Measurements from ENCODE around the gene OVOL2. TPM values are rescaled to one million over a fixed set of nuclear protein-coding genes. Genes with fewer than 3 reads are reported as not detected.
A peak's percentile ranks its signal among the peaks of the same experiment; 100 is the strongest.

The OVOL2 gene
- total and polyA plus RNA-seq, 2 donors (not counting 1 experiment from before 2014, with no cell fraction given): not detected

DNA sequence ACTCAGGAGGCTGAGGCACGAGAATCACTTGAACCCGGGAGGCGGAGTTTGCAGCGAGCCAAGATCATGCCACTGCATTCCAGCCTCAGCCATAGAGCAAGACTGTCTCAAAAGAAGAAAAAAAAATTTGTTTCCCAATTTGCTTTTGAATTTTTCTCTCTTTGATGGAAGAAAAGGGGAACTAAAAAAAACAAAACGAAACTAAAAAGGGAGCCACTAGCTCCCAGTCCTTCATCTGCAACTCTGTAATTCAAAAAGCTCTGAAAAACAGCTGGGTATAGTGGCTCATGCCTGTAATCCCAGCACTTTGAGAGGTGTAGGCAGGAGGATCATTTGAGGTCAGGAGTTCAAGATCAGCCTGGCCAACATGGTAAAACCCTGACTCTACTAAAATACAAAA lies 9.5 kb downstream of the OVOL2 start:
- H3K4me1 Mint-ChIP-seq: no peaks in the 10 kb centered on the region
- H3K27ac ChIP-seq (ENCODE audit: low read length in 2 of 2): no peak overlapping the region
- H3K9me3 Mint-ChIP-seq (ENCODE audit: insufficient read depth): no peaks in the 10 kb centered on the region
- no peaks in the 10 kb centered on the region for H3K36me3 ChIP-seq (replicated peaks in 1 of 2; ENCODE audit: control extremely low read depth in 1 of 2, control insufficient read depth in 1 of 2, extremely low read depth in 1 of 2, insufficient read depth in 2 of 2, low read length in 1 of 2)
- H3K27ac Mint-ChIP-seq: no peak overlapping the region
- H3K79me2 ChIP-seq (ENCODE audit: control insufficient read depth, insufficient read depth, low read length): no peaks in the 10 kb centered on the region
- H2AFZ ChIP-seq (ENCODE audit: insufficient read depth, low read depth, low read length, poor library complexity, severe bottlenecking): no peak overlapping the region
- TF ChIP-seq CTCF (IDR thresholded peaks at IDR 0.05): no peak
- TF ChIP-seq EZH2 (IDR thresholded peaks at IDR 0.05; ENCODE audit: borderline replicate concordance, insufficient read depth, low read depth, low read length, poor library complexity, severe bottlenecking): no peak
- peak overlapping the region; percentile 8 for H3K4me2 ChIP-seq (replicated peaks; ENCODE audit: low read depth, low read length, poor library complexity, severe bottlenecking)
- H3K27me3 ChIP-seq (replicated peaks in 1 of 4; ENCODE audit: control extremely low read depth in 1 of 4, control insufficient read depth in 3 of 4, insufficient read depth in 4 of 4, low read length in 3 of 4): peaks cover 0 to 17% (median 2%) of the 10 kb centered on the region in 4 experiments
- ChIA-PET CTCF (interaction anchor here (0.7 kb wide), 1 partner anchor 578 kb away, joined by 3 read pairs; no protein-coding TSS in a partner anchor), POLR2A (no interaction called here)
- ATAC-seq (ENCODE audit: low read depth): no peak
- H3K4me1 ChIP-seq (ENCODE audit: control insufficient read depth in 2 of 2, insufficient read depth in 2 of 2, low read length in 2 of 2): no peaks in the 10 kb centered on the region
- H3K9me3 ChIP-seq (ENCODE audit: control extremely low read depth in 1 of 3, control insufficient read depth in 2 of 3, insufficient read depth in 1 of 3, low read length in 2 of 3): peaks cover 0 to 4% (median 2%) of the 10 kb centered on the region in 3 donors
- H3K4me3 Mint-ChIP-seq: no peak overlapping the region
- no peak overlapping the region for H3K4me3 ChIP-seq (ENCODE audit: control extremely low read depth in 1 of 5, extremely low read depth in 1 of 5, insufficient read depth in 1 of 5, low read depth in 2 of 5, low read length in 4 of 5)
- intact Hi-C loops (cut with micrococcal nuclease): no loop called here
- H3K27me3 Mint-ChIP-seq: peaks cover 41% of the 10 kb centered on the region
- H3K9ac ChIP-seq (ENCODE audit: low read length): no peak overlapping the region
- 0% methylated on average over 1 of the region's 5 CpGs for WGBS (ENCODE audit: insufficient coverage)
- H4K20me1 ChIP-seq (ENCODE audit: control insufficient read depth, insufficient read depth, low read length, poor library complexity, severe bottlenecking): no peaks in the 10 kb centered on the region
- no peak for DNase-seq

GRCh38 chr20:18046535-18046934 lies 11.2 kb downstream of the OVOL2 start:
- H3K27ac ChIP-seq (ENCODE audit: low read length in 2 of 2): no peak overlapping the region
- no peak overlapping the region for H3K4me3 ChIP-seq (ENCODE audit: control extremely low read depth in 1 of 5, extremely low read depth in 1 of 5, insufficient read depth in 1 of 5, low read depth in 2 of 5, low read length in 4 of 5)
- Mint-ChIP-seq H3K4me1 (no peaks in the 10 kb centered on the region), H3K27me3 (peaks cover 37% of the 10 kb centered on the region), H3K9me3 (ENCODE audit: insufficient read depth) (no peaks in the 10 kb centered on the region), H3K4me3 (no peak overlapping the region), H3K27ac (no peak overlapping the region)
- peaks cover 0 to 12% (median 2%) of the 10 kb centered on the region in 4 experiments for H3K27me3 ChIP-seq (replicated peaks in 1 of 4; ENCODE audit: control extremely low read depth in 1 of 4, control insufficient read depth in 3 of 4, insufficient read depth in 4 of 4, low read length in 3 of 4)
- no peak for TF ChIP-seq EZH2 (IDR thresholded peaks at IDR 0.05; ENCODE audit: borderline replicate concordance, insufficient read depth, low read depth, low read length, poor library complexity, severe bottlenecking)
- TF ChIP-seq CTCF (IDR thresholded peaks at IDR 0.05): no peak
- DNase-seq (no peak), ATAC-seq (ENCODE audit: low read depth) (no peak)
- no peaks in the 10 kb centered on the region for H4K20me1 ChIP-seq (ENCODE audit: control insufficient read depth, insufficient read depth, low read length, poor library complexity, severe bottlenecking)
- no peak overlapping the region for H2AFZ ChIP-seq (ENCODE audit: insufficient read depth, low read depth, low read length, poor library complexity, severe bottlenecking)
- H3K79me2 ChIP-seq (ENCODE audit: control insufficient read depth, insufficient read depth, low read length): no peaks in the 10 kb centered on the region
- POLR2A ChIA-PET: no interaction called here
- H3K36me3 ChIP-seq (replicated peaks in 1 of 2; ENCODE audit: control extremely low read depth in 1 of 2, control insufficient read depth in 1 of 2, extremely low read depth in 1 of 2, insufficient read depth in 2 of 2, low read length in 1 of 2): no peaks in the 10 kb centered on the region
- CTCF ChIA-PET: no interaction called here
- H3K9me3 ChIP-seq (ENCODE audit: control extremely low read depth in 1 of 3, control insufficient read depth in 2 of 3, insufficient read depth in 1 of 3, low read length in 2 of 3): peaks cover 0 to 8% (median 5%) of the 10 kb centered on the region in 3 donors
- intact Hi-C loops (cut with micrococcal nuclease): no loop called here
- no peak overlapping the region for H3K9ac ChIP-seq (ENCODE audit: low read length)
- WGBS (ENCODE audit: insufficient coverage): 100% methylated on average over 2 of the region's 4 CpGs
- H3K4me2 ChIP-seq (replicated peaks; ENCODE audit: low read depth, low read length, poor library complexity, severe bottlenecking): no peak overlapping the region
- H3K4me1 ChIP-seq (ENCODE audit: control insufficient read depth in 2 of 2, insufficient read depth in 2 of 2, low read length in 2 of 2): no peaks in the 10 kb centered on the region
